Stomach (tissue), 4 donors: ENCODE data around the gene HOMER1.
"Not testable (repeated sequence)": the region's sequence is repeated elsewhere in the genome, so short reads cannot be mapped to it uniquely, and the experiment has no call there.

Experiments
- POLR2A ChIP-seq, 4 donors: fragments of 450-650 bp; IDR thresholded peaks; one replicate each; pipeline ENCODE4 v1.6.1; 2016; ENCODE audit warnings: antibody characterized with exemption in 4 of 4, control low read depth in 2 of 4, mild to moderate bottlenecking in 1 of 4, moderate library complexity in 1 of 4
- POLR2AphosphoS5 ChIP-seq, 3 donors: sonication (generic); formaldehyde crosslinking; IDR thresholded peaks; one replicate each; pipeline ENCODE4 v1.6.1; 2016; ENCODE audit warnings: antibody characterized with exemption in 3 of 3
- TF ChIP-seq, protein P1 (sequence below), 7 experiments: fragments of 450-650 bp in 4 of 7; fragments of 200-600 bp in 3 of 7; sonication (generic) in 3 of 7; IDR thresholded peaks; one replicate each; pipeline ENCODE4 v1.5.1; 2016 to 2019; ENCODE audit warnings: antibody characterized with exemption in 7 of 7, control low read depth in 2 of 7, mild to moderate bottlenecking in 1 of 7

DNA sequence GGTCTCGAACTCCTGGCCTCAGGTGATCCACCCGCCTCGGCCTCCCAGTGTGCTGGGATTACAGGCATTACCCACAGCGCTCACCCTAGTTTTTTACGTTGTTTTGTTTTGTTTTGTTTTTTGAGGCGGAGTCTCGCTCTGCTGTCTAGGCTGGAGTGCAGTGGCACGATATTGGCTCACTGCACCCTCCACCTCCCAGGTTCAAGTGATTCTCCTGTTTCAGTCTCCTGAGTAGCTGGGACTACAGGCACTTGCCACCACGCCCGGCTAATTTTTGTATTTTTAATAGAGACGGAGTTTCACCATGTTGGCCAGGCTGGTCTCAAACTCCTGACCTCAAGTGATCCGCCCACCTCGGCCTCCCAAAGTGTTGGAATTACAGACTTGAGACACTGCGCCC is 2.4 kb upstream of the HOMER1 start:
- TF ChIP-seq, protein P1, sequence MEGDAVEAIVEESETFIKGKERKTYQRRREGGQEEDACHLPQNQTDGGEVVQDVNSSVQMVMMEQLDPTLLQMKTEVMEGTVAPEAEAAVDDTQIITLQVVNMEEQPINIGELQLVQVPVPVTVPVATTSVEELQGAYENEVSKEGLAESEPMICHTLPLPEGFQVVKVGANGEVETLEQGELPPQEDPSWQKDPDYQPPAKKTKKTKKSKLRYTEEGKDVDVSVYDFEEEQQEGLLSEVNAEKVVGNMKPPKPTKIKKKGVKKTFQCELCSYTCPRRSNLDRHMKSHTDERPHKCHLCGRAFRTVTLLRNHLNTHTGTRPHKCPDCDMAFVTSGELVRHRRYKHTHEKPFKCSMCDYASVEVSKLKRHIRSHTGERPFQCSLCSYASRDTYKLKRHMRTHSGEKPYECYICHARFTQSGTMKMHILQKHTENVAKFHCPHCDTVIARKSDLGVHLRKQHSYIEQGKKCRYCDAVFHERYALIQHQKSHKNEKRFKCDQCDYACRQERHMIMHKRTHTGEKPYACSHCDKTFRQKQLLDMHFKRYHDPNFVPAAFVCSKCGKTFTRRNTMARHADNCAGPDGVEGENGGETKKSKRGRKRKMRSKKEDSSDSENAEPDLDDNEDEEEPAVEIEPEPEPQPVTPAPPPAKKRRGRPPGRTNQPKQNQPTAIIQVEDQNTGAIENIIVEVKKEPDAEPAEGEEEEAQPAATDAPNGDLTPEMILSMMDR (IDR thresholded peaks at IDR 0.05), result not testable (repeated sequence)
- TF ChIP-seq POLR2A, POLR2AphosphoS5 (IDR thresholded peaks at IDR 0.05): not testable (repeated sequence)
